Anterior cingulate cortex (tissue), 58 donors: ENCODE measurements around the gene TEX11.

ENCODE experiments used
- DNase-seq, 58 donors: peaks; one replicate each; lab custom pipeline; 2025; lab: John Stamatoyannopoulos, UW

Gene TEX11

DNA sequence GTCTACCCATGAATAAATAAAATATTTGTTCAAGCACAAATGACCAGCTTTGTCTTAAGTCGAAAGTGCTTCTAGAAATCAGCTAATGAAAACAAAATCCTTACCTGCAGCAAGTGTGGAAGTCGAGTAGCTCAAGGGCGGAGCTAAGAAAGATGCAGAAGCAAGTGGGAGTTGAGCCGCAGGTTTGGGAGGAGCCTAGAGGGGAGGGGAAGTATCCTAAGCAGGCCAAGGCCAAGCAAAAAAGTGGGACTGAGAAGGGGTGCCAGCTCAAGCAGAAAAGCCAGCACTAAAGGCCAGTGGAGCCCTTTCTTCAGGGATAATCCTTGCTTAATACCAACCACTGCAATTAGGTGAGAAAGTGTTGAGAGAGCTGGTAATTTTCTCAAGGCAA is 403.1 kb downstream of the TEX11 start:
- no peak for DNase-seq

DNA sequence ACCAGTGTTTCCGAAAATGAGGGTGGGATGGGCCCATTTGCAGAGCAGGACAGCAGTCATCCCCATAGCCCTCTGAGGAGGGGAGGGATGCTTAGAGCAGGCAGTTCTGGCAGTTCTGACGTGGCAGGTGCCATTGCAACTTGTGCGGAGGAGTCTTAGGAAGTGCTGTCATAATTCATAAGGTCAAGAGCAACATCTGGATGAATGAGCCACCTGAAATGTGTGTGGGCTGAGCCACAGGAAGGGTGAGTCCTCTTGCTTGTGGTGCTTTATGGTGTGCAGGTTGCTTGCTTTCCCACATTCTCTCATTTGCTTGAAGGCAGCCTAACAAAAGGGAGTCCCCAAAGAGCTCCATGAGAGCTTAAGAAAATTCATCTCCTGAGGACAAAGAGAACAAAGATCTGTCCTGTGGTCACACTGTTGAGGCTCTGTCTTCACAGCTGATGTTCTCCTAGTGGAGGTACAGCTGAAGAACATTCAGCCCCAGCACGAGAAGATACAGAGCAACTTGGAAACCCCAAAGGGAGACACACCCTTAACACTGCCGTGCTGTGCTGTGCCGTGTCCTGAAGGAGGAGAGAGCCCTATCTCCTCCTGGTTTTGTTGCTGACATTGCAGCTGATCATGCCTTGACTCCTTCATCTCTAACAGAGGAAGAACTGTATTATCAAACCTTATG is 403.6 kb downstream of the TEX11 start:
- DNase-seq, result no peak

DNA sequence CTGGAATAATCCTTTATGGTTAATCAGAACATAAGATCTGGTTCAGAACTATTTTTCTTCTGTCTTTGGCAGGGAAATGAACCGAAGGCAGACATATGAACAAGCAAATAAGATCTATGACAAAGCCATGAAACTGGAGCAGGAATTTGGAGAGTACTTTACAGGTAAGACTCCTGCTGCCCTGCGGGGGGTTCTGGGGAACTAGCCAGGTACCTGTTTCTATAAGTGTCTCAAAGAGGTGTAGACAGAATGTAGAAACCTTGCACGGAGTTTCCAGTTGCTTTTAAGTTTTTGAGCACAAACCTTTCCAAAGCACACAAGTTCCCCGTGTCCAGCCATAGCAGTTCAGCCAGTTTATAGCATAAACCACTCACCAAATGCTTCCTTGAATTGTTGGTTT is 407.7 kb downstream of the TEX11 start:
- no peak for DNase-seq

DNA sequence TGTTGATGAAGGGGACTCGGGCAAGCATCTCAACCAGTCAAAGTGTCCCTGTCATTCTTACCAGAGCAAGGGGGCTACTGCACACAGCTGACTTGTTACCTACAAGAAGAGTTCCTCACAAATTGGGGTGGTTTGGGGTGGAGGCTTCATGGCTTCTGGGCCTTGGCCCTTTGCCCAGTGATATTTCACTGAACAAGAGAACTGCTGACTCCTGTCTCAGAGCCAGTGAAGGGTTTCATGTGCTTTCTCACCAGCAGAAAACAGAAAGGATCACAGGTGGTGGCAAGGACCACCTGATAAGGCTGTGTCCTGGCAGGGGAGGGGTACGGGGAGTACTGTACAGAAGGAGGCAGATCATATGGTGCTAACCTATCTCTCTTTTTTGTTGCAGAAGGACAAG is 410.4 kb downstream of the TEX11 start:
- DNase-seq, result no peak

DNA sequence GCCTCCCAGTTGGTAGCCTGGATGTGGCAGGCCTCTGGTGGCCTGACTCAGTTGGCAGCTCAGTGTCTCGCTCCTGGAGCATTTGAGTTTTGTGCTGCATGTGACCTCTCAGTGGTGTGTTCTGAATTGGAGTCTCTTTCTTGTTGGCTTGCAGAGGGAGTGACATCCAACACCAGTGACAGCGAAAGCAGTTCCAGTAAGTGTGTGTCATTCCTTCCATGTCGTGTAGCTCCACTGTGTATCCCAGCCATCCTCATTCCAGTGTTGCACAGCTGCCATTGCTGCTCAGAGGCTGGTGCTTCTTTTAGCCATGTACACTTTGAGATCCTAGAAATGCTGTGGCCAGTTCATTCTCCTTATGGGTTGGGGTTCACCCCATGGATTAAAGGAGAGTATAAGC is 411.5 kb downstream of the TEX11 start:
- no peak for DNase-seq

DNA sequence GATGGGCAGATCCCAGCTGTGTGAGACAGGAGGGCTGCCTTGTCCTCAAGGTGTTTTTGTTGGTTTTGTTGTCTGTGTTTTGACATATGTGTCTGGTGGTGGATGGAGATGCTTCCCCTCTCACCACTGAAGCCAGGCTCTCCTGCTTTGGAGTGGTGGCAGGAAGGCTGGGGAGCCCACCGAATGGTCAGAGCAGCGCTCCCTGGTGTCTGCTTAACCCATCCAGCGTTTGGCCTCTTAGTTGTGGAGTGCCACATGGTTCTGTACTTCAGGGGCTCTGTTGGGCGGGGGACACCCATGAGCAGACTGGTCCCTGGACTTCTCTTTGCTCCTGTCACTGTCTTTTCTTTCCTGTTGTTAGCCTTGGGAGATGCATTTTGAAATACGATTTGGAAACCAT is 412.0 kb downstream of the TEX11 start:
- DNase-seq, result no peak

DNA sequence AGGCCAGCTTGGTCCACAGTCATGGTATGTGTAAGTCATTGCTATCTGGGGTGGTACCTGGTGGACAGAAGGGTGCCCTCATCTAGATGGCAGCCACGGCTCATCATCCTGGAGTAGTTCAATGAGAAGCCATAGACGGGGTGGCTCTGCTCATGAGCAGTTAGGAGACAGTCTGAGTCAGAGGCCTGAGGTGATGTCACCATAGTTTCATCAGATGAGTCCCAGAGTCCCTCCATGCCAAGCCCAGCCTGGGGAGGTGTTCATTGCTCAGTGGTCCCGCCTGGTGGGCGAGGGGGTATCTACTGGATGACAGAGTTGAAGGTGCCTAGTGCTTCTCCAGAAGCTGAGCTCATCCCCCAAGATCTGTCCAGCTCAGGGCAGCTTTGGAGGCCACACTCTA is 414.1 kb downstream of the TEX11 start:
- DNase-seq, result no peak

DNA sequence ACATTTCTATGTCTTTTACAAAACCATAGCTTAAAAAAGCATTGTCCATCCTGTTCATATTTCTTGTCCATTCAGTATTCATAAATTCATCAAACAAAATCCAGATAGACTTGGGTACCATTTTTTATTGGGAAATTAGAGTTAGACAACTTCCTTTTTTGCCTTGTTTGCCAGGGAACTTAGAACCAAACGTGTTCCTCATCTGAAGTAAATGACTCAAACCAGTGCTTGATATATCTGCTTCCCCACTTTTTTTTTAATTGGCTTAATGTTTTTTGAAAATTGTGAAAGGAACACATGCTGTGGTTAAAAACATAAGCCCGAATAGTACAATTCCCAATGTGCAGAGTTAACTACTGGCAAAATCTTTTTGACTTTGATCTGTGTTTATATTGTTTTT is 419.7 kb downstream of the TEX11 start:
- no peak for DNase-seq

DNA sequence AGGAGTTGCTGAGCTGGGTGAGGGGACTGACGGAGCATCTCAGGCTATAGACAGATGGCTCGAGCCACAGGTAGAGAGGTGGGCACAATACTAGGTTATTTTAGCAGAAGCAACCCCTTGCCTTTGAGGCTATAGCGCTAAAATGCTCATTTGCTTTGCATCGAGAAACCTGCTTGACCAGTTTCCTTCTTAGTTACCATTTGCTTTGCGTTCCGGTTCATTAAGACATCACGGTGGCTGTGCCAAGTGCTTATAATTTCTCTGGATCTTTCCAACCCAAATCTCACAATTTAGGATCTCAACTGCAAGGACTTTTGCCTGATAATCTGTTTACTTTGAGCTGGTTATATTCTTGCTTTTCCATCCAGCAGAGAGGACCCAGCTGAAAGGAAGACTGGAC is 423.0 kb downstream of the TEX11 start:
- DNase-seq, result no peak

DNA sequence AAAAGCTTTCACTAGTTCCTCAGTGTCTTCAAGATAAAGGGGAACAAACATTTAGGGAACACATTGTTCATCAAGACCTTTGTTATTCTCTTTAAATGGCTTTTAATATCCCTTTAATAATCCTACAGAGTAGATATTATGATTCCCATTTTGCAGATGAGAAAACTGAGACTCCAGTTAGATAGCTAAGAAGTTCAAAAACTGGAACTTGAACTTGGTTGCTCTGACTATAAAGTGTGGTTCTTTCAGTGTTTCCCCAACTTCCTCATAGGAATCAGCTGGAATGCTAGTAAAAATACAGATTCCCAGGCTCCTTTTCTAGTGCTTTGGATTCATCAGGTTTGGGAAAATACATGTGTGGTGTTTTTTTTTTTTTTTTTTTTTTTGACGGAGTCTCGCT is 426.2 kb downstream of the TEX11 start:
- no peak for DNase-seq

DNA sequence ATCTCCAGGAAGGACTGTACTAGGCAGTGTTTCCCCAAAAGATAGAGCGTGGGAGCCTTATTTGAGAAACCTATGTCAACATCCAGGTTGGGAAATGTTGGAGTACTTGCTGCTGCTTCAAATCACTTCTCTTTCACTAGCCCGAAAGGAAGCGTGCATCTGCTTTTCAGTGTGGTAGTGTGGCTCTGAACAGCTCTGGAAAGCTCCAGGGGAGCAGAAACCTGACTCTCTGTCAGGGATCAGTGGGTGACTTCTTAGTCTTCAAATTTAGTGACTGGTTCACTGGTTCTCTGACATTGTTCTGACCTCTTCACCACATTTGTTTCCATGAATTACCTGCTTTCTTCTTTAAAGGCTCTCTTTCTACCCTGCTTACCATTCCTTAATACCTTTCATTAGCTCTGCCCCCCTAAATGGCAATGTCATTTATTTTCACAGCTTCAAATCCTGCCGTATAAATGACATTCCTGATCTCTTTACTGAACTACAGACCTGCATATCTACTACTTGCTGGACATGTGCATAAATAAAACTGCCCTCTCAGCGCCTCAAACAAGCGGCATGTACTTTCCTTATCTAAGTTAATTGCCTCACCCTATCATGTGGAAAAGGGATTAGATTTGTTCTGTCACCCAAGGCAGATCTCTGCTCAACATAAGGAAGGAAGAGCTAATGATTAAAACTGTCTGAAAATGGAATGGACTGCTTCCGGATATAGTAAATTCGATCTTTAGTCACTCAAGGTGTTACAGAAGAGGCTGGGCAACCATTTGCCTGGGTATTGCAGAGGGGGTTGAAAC is 426.8 kb downstream of the TEX11 start:
- peak in 1 of 58 donors; percentile 2 for DNase-seq

DNA sequence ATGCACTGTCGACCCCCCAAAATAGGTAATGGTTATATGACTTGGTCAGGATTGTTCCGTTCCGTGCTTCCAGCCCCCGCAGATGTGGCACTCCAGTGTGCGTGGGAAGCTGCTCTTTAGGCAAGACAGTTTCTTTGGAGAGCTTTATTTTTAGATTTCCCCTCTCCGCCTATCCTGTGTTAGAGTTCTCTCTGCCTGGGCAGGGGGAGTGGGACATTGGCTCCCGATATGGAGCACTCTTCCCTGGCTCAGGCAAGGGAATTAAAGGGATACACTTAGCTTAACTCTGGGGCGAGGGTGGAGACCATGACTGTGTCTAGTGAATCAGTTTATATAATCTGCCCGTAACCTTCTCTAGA is 427.9 kb downstream of the TEX11 start:
- peak in 20 of 58 donors; percentile 0 to 60 (median 10) for DNase-seq

DNA sequence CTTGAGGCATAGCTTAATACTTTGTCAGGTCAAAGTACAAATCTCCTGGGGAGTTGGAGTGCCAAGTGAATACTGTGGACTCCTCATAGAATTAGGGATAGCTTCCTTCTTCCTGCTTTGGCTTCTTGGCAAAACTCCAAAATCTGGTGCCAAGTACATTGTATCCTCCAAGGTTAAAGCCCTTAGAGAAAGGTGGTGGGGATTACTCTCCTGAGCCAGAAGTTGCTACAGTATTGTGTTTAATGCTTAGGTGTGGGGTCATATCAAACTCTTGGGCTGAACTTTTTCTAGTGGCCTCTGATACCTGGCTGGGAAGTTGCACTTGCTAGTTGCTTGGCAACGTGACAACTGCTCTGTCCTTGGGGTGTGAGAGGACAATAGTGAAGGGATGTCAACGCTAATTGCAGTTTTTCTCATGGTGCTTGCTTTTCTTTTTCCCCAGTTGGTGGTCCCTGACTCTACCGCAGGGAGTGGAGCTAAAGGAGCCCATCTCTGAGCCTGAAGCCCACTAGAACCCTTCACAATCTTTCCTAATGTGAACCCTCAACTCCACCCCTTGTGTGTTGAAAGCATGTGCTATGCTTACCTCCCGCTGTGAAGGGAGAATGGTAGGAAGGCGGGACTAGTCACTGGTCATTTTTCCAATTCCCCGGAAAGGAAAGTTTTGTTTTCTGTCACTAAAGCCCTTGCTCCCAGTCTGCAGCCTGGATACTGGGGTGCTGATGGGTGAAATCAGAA is 428.4 kb downstream of the TEX11 start:
- DNase-seq, result no peak

DNA sequence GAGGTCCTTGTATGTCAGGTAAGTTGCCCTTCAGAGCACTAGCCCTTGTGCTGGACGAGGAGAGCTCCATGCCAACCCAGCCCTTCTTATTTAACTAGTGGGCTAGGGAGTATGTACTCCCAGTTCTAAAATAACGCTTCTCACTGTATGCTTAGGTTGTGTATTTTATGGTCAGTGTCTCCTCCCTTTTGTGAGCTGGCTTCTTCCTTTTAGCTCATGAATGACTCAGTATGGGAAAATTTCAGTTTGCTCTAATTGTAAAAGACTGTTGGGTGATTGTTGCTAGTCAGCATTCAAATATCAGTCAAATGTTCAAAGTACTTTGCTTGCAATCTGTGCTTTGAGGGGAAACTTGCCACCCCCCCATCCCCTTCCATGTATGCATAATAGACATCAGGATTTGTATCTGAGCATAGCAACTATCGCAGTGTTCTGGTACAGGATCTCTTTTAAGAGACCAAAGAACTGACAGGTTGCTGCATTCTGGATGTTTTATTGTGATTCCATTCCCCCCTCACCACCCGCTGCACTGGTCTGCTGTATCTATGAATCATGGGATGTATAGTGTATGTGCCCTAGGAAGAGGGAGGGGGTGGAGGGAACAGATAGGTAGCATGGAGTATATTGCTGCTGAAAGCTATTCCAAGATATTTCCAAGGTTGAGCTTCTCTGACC is 429.1 kb downstream of the TEX11 start:
- DNase-seq, result no peak
